Right kidney (tissue), 1 donor: Measurements from ENCODE around the gene IBTK.
"Not testable (repeated sequence)": the region's sequence is repeated elsewhere in the genome, so short reads cannot be mapped to it uniquely, and the experiment has no call there.

Experiments
- DNase-seq: peaks from one replicate; pipeline ENCODE4 v3.0.0-alpha.2; 2016

IBTK gene

GRCh38 chr6:82246802-82247504 lies 591 bp downstream of the IBTK start:
- no peak for DNase-seq

- DNase-seq, result no peak
Measured at GRCh38 chr6:82246370-82246769, 1.2 kb downstream of the IBTK start.

- no peak for DNase-seq
Measured at GRCh38 chr6:82245376-82245775, 2.2 kb downstream of the IBTK start.

GRCh38 chr6:82243884-82244283 lies 3.7 kb downstream of the IBTK start:
- DNase-seq, result no peak

GRCh38 chr6:82240186-82240585 lies 7.4 kb downstream of the IBTK start:
- no peak for DNase-seq

- DNase-seq, result no peak
Measured at GRCh38 chr6:82239597-82239996, 7.9 kb downstream of the IBTK start.

GRCh38 chr6:82237013-82237412 lies 10.5 kb downstream of the IBTK start:
- no peak for DNase-seq

GRCh38 chr6:82227770-82228169 lies 19.8 kb downstream of the IBTK start:
- no peak for DNase-seq

GRCh38 chr6:82220167-82220566 lies 27.4 kb downstream of the IBTK start:
- no peak for DNase-seq

GRCh38 chr6:82217018-82217586 lies 30.4 kb downstream of the IBTK start:
- no peak for DNase-seq

- no peak for DNase-seq
Measured at GRCh38 chr6:82216549-82216948, 31.0 kb downstream of the IBTK start.

- no peak for DNase-seq
Measured at GRCh38 chr6:82211326-82211725, 36.2 kb downstream of the IBTK start.

- DNase-seq, result no peak
Measured at GRCh38 chr6:82208913-82209312, 38.6 kb downstream of the IBTK start.

GRCh38 chr6:82205930-82206392 lies 41.6 kb downstream of the IBTK start:
- DNase-seq, result no peak

GRCh38 chr6:82204020-82204419 lies 43.5 kb downstream of the IBTK start:
- no peak for DNase-seq

GRCh38 chr6:82197784-82198183 lies 49.8 kb downstream of the IBTK start:
- DNase-seq, result no peak

- DNase-seq, result not testable (repeated sequence)
Measured at GRCh38 chr6:82197245-82197644, 50.3 kb downstream of the IBTK start.

GRCh38 chr6:82196161-82196560 lies 51.4 kb downstream of the IBTK start:
- no peak for DNase-seq

GRCh38 chr6:82195619-82196018 lies 51.9 kb downstream of the IBTK start:
- no peak for DNase-seq

- no peak for DNase-seq
Measured at GRCh38 chr6:82185948-82186535, 61.5 kb downstream of the IBTK start.

- DNase-seq, result no peak
Measured at GRCh38 chr6:82183642-82184282, 63.8 kb downstream of the IBTK start.

- no peak for DNase-seq
Measured at GRCh38 chr6:82182756-82183155, 64.8 kb downstream of the IBTK start.

- no peak for DNase-seq
Measured at GRCh38 chr6:82179415-82179814, 68.1 kb downstream of the IBTK start.

GRCh38 chr6:82178759-82179112 lies 68.8 kb downstream of the IBTK start:
- no peak for DNase-seq
